H9 (cell line): ENCODE results near the gene ZSWIM5. TPM values are rescaled to one million over a fixed set of nuclear protein-coding genes. Genes with fewer than 3 reads are reported as not detected.

Experiments used
- DNase-seq: peaks from one replicate; pipeline ENCODE4 v3.0.0-alpha.2; 2017
- H2AFZ ChIP-seq: one replicate; pipeline ENCODE4 v1.6.1; 2013; ENCODE audit warnings: mild to moderate bottlenecking, low read length, control low read depth, moderate library complexity
- H2AK5ac ChIP-seq: 2 replicates; pipeline ENCODE4 v1.6.1; 2013; ENCODE audit warnings: low read length, control low read depth, mixed read lengths; ENCODE audit not compliant: insufficient read length
- H2BK120ac ChIP-seq: one replicate; pipeline ENCODE4 v1.6.1; 2013; ENCODE audit warnings: low read depth, mild to moderate bottlenecking, low read length, control low read depth, inconsistent platforms; ENCODE audit not compliant: poor library complexity, severe bottlenecking
- H2BK12ac ChIP-seq: 2 replicates; pipeline ENCODE4 v1.6.1; 2013; ENCODE audit warnings: low read length, control low read depth, mixed read lengths, low read depth; ENCODE audit not compliant: insufficient read length
- H2BK15ac ChIP-seq: 2 replicates; pipeline ENCODE4 v1.6.1; 2013; ENCODE audit warnings: low read depth, low read length, control low read depth
- H2BK20ac ChIP-seq: one replicate; pipeline ENCODE4 v1.6.1; 2013; ENCODE audit warnings: low read depth, mild to moderate bottlenecking, low read length, control low read depth, inconsistent platforms; ENCODE audit not compliant: poor library complexity, severe bottlenecking
- H2BK5ac ChIP-seq: 2 replicates; pipeline ENCODE4 v1.6.1; 2013; ENCODE audit warnings: low read length, control low read depth, mixed read lengths; ENCODE audit not compliant: insufficient read length
- H3K14ac ChIP-seq: 2 replicates; pipeline ENCODE4 v1.6.1; 2013; ENCODE audit warnings: low read length, control low read depth; ENCODE audit not compliant: insufficient read depth
- H3K18ac ChIP-seq: 2 replicates; pipeline ENCODE4 v1.6.1; 2013; ENCODE audit warnings: low read depth, mild to moderate bottlenecking, mixed read lengths, low read length, control low read depth; ENCODE audit not compliant: insufficient read length
- H3K23ac ChIP-seq: 2 replicates; pipeline ENCODE4 v1.6.1; 2013; ENCODE audit warnings: low read length, control low read depth, mixed read lengths, low read depth; ENCODE audit not compliant: insufficient read length
- H3K23me2 ChIP-seq: 2 replicates; pipeline ENCODE4 v1.6.1; 2013; ENCODE audit warnings: low read depth, mild to moderate bottlenecking, mixed read lengths, low read length, control low read depth; ENCODE audit not compliant: insufficient read length, poor library complexity, severe bottlenecking
- H3K27ac ChIP-seq: 2 replicates; pipeline ENCODE4 v1.5.1; 2013; ENCODE audit warnings: low read length, control low read depth, mixed read lengths, low read depth; ENCODE audit not compliant: insufficient read length
- H3K27me3 ChIP-seq: 2 replicates; pipeline ENCODE4 v1.6.1; 2013; ENCODE audit warnings: low read length, control low read depth, inconsistent platforms; ENCODE audit not compliant: insufficient read depth
- H3K4ac ChIP-seq: 2 replicates; pipeline ENCODE4 v1.6.1; 2013; ENCODE audit warnings: low read depth, mild to moderate bottlenecking, control low read depth, inconsistent platforms, low read length, moderate library complexity
- H3K4me1 ChIP-seq: 2 replicates; pipeline ENCODE4 v1.6.1; 2013; ENCODE audit warnings: low read length, control low read depth, inconsistent platforms; ENCODE audit not compliant: insufficient read depth
- H3K4me2 ChIP-seq: 2 replicates; pipeline ENCODE4 v1.6.1; 2013; ENCODE audit warnings: low read length, control low read depth, mixed read lengths; ENCODE audit not compliant: insufficient read length, insufficient read depth
- H3K56ac ChIP-seq: 2 replicates; pipeline ENCODE4 v1.6.1; 2013; ENCODE audit warnings: low read depth, mild to moderate bottlenecking, mixed read lengths, low read length, control low read depth; ENCODE audit not compliant: insufficient read length
- H3K79me1 ChIP-seq: 2 replicates; pipeline ENCODE4 v1.6.1; 2013; ENCODE audit warnings: low read depth, mild to moderate bottlenecking, moderate library complexity, low read length, control low read depth, inconsistent platforms; ENCODE audit not compliant: insufficient read depth, poor library complexity, severe bottlenecking
- H3K79me2 ChIP-seq: 2 replicates; pipeline ENCODE4 v1.6.1; 2013; ENCODE audit warnings: low read length, control low read depth, inconsistent platforms; ENCODE audit not compliant: insufficient read depth
- H3K9ac ChIP-seq: 2 replicates; pipeline ENCODE4 v1.6.1; 2013; ENCODE audit warnings: low read length, control low read depth, mixed read lengths; ENCODE audit not compliant: insufficient read length; ENCODE audit errors: extremely low read depth
- H3K9me3 ChIP-seq: one replicate; pipeline ENCODE4 v1.6.1; 2013; ENCODE audit warnings: low read depth, low read length, inconsistent platforms; ENCODE audit not compliant: control insufficient read depth
- H3T11ph ChIP-seq: one replicate; pipeline ENCODE4 v1.6.1; 2013; ENCODE audit warnings: mild to moderate bottlenecking, low read length, control low read depth, inconsistent platforms
- H4K20me1 ChIP-seq: one replicate; pipeline ENCODE4 v1.6.1; 2013; ENCODE audit not compliant: control insufficient read depth, insufficient read length, insufficient read depth
- H4K5ac ChIP-seq: 2 replicates; pipeline ENCODE4 v1.6.1; 2013; ENCODE audit warnings: low read depth, mild to moderate bottlenecking, mixed read lengths, low read length, control low read depth; ENCODE audit not compliant: insufficient read length
- H4K8ac ChIP-seq: replicated peaks from 2 replicates; pipeline ENCODE4 v1.6.1; 2013; ENCODE audit warnings: low read length, control low read depth, mixed read lengths, low read depth; ENCODE audit not compliant: insufficient read length
- H4K91ac ChIP-seq: 2 replicates; pipeline ENCODE4 v1.6.1; 2013; ENCODE audit warnings: low read depth, mild to moderate bottlenecking, moderate library complexity, mixed read lengths, low read length, control low read depth; ENCODE audit not compliant: insufficient read length
- H3K27ac Mint-ChIP-seq, 3 experiments: 2 replicates in 2 of 3; 3 replicates in 1 of 3; pipeline ENCODE4 v1.8.0; 2020 to 2021; ENCODE audit warnings: mixed read lengths in 3 of 3, mild to moderate bottlenecking in 1 of 3, moderate library complexity in 1 of 3
- H3K27me3 Mint-ChIP-seq: 2 replicates; pipeline ENCODE4 v1.8.0; 2021; ENCODE audit warnings: low read depth, mild to moderate bottlenecking, moderate library complexity, mixed read lengths
- H3K36me3 Mint-ChIP-seq, 3 experiments: 2 replicates in 2 of 3; 3 replicates in 1 of 3; pipeline ENCODE4 v1.8.0; 2020 to 2021; ENCODE audit warnings: low read depth in 3 of 3, mixed read lengths in 3 of 3; ENCODE audit not compliant: insufficient read depth in 1 of 3
- H3K4me1 Mint-ChIP-seq, 2 experiments: 2 replicates each; pipeline ENCODE4 v1.8.0; 2020; ENCODE audit warnings: mixed read lengths in 2 of 2
- H3K4me3 Mint-ChIP-seq, 2 experiments: 2 replicates in 1 of 2; 3 replicates in 1 of 2; pipeline ENCODE4 v1.8.0; 2020 to 2021; ENCODE audit warnings: mild to moderate bottlenecking in 2 of 2, mixed read lengths in 2 of 2, moderate library complexity in 1 of 2
- H3K9me3 Mint-ChIP-seq, 2 experiments: 2 replicates in 1 of 2; 3 replicates in 1 of 2; pipeline ENCODE4 v1.8.0; 2020; ENCODE audit warnings: mild to moderate bottlenecking in 2 of 2, mixed read lengths in 2 of 2, moderate library complexity in 1 of 2
- CTCF ChIP-seq: fragments of 200-600 bp; sonication (generic); conservative IDR thresholded peaks from 3 replicates; pipeline ENCODE4 v1.8.0; 2021; ENCODE audit warnings: antibody characterized with exemption, mild to moderate bottlenecking
- WGBS: extraction: QIAGEN DNeasy Blood & Tissue Kit; methylation state at CpG from one replicate; pipeline ENCODE4 v1.1.7; 2013; ENCODE audit warnings: missing lambda C conversion rate, low lambda C conversion rate, mixed read lengths; ENCODE audit not compliant: insufficient read length; ENCODE audit errors: extremely low coverage; 5-methylcytosine and 5-hydroxymethylcytosine counted together
- total RNA-seq: library from RNA; stranded (reverse); gene quantifications from 2 replicates; pipeline ENCODE4 v1.2.1, GENCODE V29; 2021

The ZSWIM5 gene
- total RNA-seq, 1 experiment from 2014 or later, result 3.5 TPM

- Histone ChIP-seq H3K14ac (no peak within 1 kb of the TSS; the same call in 1 of the 2 replicates), H3K18ac (no peak within 1 kb of the TSS), H4K8ac (no peak within 1 kb of the TSS), H3K27me3 (no peaks in the 10 kb centered on the region), H3K4me2 (peak within 1 kb of the TSS; percentile 77), H3T11ph (no peak within 1 kb of the TSS), H2AK5ac (no peak within 1 kb of the TSS), H3K23ac (no peak within 1 kb of the TSS), H2BK20ac (no peak within 1 kb of the TSS), H3K23me2 (peaks cover 19% of the 10 kb centered on the region), H3K9me3 (no peaks in the 10 kb centered on the region), H4K20me1 (no peaks in the 10 kb centered on the region), H2BK120ac (no peak within 1 kb of the TSS), H3K56ac (no peak within 1 kb of the TSS), H2BK12ac (no peak within 1 kb of the TSS), H3K9ac (peak within 1 kb of the TSS; percentile 47), H4K91ac (no peak within 1 kb of the TSS), H2BK15ac (no peak within 1 kb of the TSS), H2AFZ (peak within 1 kb of the TSS; percentile 95), H3K79me1 (no peaks in the 10 kb centered on the region), H3K4me1 (peaks cover 7% of the 10 kb centered on the region), H3K79me2 (no peaks in the 10 kb centered on the region), H3K27ac (no peak within 1 kb of the TSS), H3K4ac (no peak within 1 kb of the TSS), H4K5ac (no peak within 1 kb of the TSS), H2BK5ac (no peak within 1 kb of the TSS)
- H3K9me3 Mint-ChIP-seq, result no peaks in the 10 kb centered on the region
- H3K4me1 Mint-ChIP-seq, result peaks cover 26 to 28% of the 10 kb centered on the region in 2 experiments
- peak within 1 kb of the TSS; percentile 65 to 80 for H3K4me3 Mint-ChIP-seq
- no peaks in the 10 kb centered on the region; the same call in 1 of the 2 replicates for H3K27me3 Mint-ChIP-seq
- H3K36me3 Mint-ChIP-seq, result peaks cover 4 to 45% (median 34%) of the 10 kb centered on the region in 3 experiments
- TF ChIP-seq CTCF, result no peak
- peak within 1 kb of the TSS in 2 of 3 experiments; percentile 83 to 90; a peak in 5 of 7 replicates for H3K27ac Mint-ChIP-seq
- peak; percentile 96 for DNase-seq
- no CpG with 5 or more reads among the region's 21 CpGs for WGBS
Measured at GRCh38 chr1:45011837-45012638, 194.4 kb downstream of the ZSWIM5 start, which contains the start of gene UROD. TSS of gene UROD (plus strand) at chr1:45012254. CDS start at chr1:45012266, 12 bp downstream.
